HepG2 (cell line): ENCODE results near the gene GMPPA. TPM values are rescaled to one million over a fixed set of nuclear protein-coding genes. Genes with fewer than 3 reads are reported as not detected.

Source experiments
- ATAC-seq: fragments of 200-7000 bp; cut with Tn5 transposase; 3 replicates; pipeline ENCODE4 v1.9.1; 2020; ENCODE audit warnings: mild to moderate bottlenecking, moderate library complexity
- BruUV-seq: library from RNA; stranded (reverse); fragments of 400-500 nt; replicated peaks from 2 replicates; lab custom pipeline; 2021; lab: Mats Ljungman, UMichigan
- CTCF ChIA-PET: fragments of 300-600 bp; formaldehyde crosslinking; extraction: SDS; loops from one replicate; lab custom pipeline; 2021; ENCODE audit warnings: low total read pairs, inconsistent platforms, low intra/inter-chr PET ratio; lab: Yijun Ruan, JAX
- POLR2A ChIA-PET: fragments of 350-600 bp; sonication (Branson Sonifier 250); formaldehyde crosslinking; loops from one replicate; lab custom pipeline; 2020; ENCODE audit warnings: antibody characterized with exemption, inconsistent platforms; lab: Yijun Ruan, JAX
- DNase-seq: peaks from one replicate; pipeline ENCODE4 v3.0.0-alpha.2; 2015; ENCODE audit warnings: low spot score
- FAIRE-seq: peaks from 3 replicates; lab custom pipeline; 2011; peaks lifted over from hg19 to GRCh38; lab: Jason Lieb, UNC
- H2AFZ ChIP-seq: one replicate; pipeline ENCODE4 v1.6.1; 2011; ENCODE audit warnings: low read length, inconsistent platforms
- H3K27ac ChIP-seq: fragments of 300-600 bp; 3 replicates; pipeline ENCODE4 v1.8.0; 2011; ENCODE audit warnings: mixed run types, mild to moderate bottlenecking, mixed read lengths, low read length, inconsistent platforms; ENCODE audit not compliant: insufficient read depth; ENCODE audit errors: extremely low read length
- H3K27me3 ChIP-seq, 2 experiments: fragments of 200-600 bp in 1 of 2; 2 replicates in 1 of 2; 3 replicates in 1 of 2; pipeline versions ENCODE4 v1.6.0 to v1.8.0; 2011; ENCODE audit warnings: low read length in 2 of 2, mild to moderate bottlenecking in 2 of 2, moderate library complexity in 2 of 2, inconsistent platforms in 1 of 2; ENCODE audit not compliant: insufficient read depth in 2 of 2, control insufficient read depth in 1 of 2
- H3K36me3 ChIP-seq, 2 experiments: fragments of 200-600 bp in 1 of 2; replicated peaks in 1 of 2; 2 replicates in 1 of 2; 3 replicates in 1 of 2; pipeline versions ENCODE4 v1.5.1 to v1.8.0; 2011; ENCODE audit warnings: low read length in 2 of 2, inconsistent platforms in 1 of 2; ENCODE audit not compliant: insufficient read depth in 2 of 2, control insufficient read depth in 1 of 2
- H3K4me1 ChIP-seq: 2 replicates; pipeline ENCODE4 v1.5.1; 2012; ENCODE audit warnings: low read length, inconsistent platforms; ENCODE audit not compliant: insufficient read depth
- H3K4me2 ChIP-seq: 2 replicates; pipeline ENCODE4 v1.6.0; 2011; ENCODE audit warnings: low read depth, low read length, inconsistent platforms
- H3K4me3 ChIP-seq, 3 experiments: fragments of 200-600 bp in 1 of 3; sonication (generic), shearing (Covaris generic) in 1 of 3; replicated peaks in 1 of 3; 2 replicates each; pipeline ENCODE4 v1.5.1; 2011 to 2016; ENCODE audit warnings: low read length in 3 of 3, inconsistent platforms in 2 of 3, low read depth in 2 of 3, mild to moderate bottlenecking in 2 of 3, control low read depth in 1 of 3, mixed read lengths in 1 of 3; ENCODE audit not compliant: insufficient read depth in 1 of 3
- H3K79me2 ChIP-seq: one replicate; pipeline ENCODE4 v1.6.1; 2011; ENCODE audit warnings: low read length, inconsistent platforms; ENCODE audit not compliant: insufficient read depth
- H3K9ac ChIP-seq: 2 replicates; pipeline ENCODE4 v1.6.0; 2011; ENCODE audit warnings: mild to moderate bottlenecking, low read depth, low read length, inconsistent platforms; ENCODE audit not compliant: insufficient read depth
- H3K9me3 ChIP-seq: 2 replicates; pipeline ENCODE4 v1.5.1; 2012; ENCODE audit warnings: mild to moderate bottlenecking, low read length
- H4K20me1 ChIP-seq: 2 replicates; pipeline ENCODE4 v1.6.0; 2011; ENCODE audit warnings: inconsistent platforms, mild to moderate bottlenecking, low read length, moderate library complexity; ENCODE audit not compliant: insufficient read depth
- CREM ChIP-seq, 2 experiments: sonication (generic) in 1 of 2; formaldehyde crosslinking in 1 of 2; IDR thresholded peaks; 2 replicates each; pipeline versions ENCODE4 v1.4.0 to v1.6.1; 2016 to 2020; ENCODE audit warnings: antibody characterized with exemption in 1 of 2, mild to moderate bottlenecking in 1 of 2, missing genetic modification reagents in 1 of 2
- DNMT3B ChIP-seq: conservative IDR thresholded peaks from 2 replicates; pipeline ENCODE4 v1.6.1; 2016; ENCODE audit warnings: missing biosample characterization, control low read depth
- EP300 ChIP-seq, 3 experiments: sonication (generic) in 1 of 3; formaldehyde crosslinking in 1 of 3; IDR thresholded peaks; 2 replicates each; pipeline versions ENCODE4 v1.5.1 to v1.6.1; 2011 to 2020; ENCODE audit warnings: low read depth in 2 of 3, low read length in 2 of 3, borderline replicate concordance in 1 of 3, improper control_type of control experiment in 1 of 3, mild to moderate bottlenecking in 1 of 3, missing genetic modification reagents in 1 of 3, moderate library complexity in 1 of 3
- MAFK ChIP-seq, 2 experiments: IDR thresholded peaks in 1 of 2; conservative IDR thresholded peaks in 1 of 2; 2 replicates each; pipeline ENCODE4 v1.6.1; 2011; ENCODE audit warnings: improper control_type of control experiment in 2 of 2, low read length in 2 of 2
- MEF2D ChIP-seq: sonication (generic); formaldehyde crosslinking; IDR thresholded peaks from 2 replicates; pipeline ENCODE4 v1.5.1; 2020; ENCODE audit warnings: mild to moderate bottlenecking, missing genetic modification reagents
- MXI1 ChIP-seq: IDR thresholded peaks from 3 replicates; pipeline ENCODE4 v1.6.1; 2012; ENCODE audit warnings: low read depth, low read length, inconsistent platforms, borderline replicate concordance
- RXRB ChIP-seq: IDR thresholded peaks from 2 replicates; pipeline ENCODE4 v1.6.1; 2016; ENCODE audit warnings: borderline replicate concordance, missing genetic modification reagents, missing compliant biosample characterization
- SNAI1 ChIP-seq: sonication (generic); formaldehyde crosslinking; IDR thresholded peaks from 2 replicates; pipeline ENCODE4 v1.5.0; 2020; ENCODE audit warnings: mild to moderate bottlenecking, missing genetic modification reagents, borderline replicate concordance
- ZNF230 ChIP-seq: sonication (generic); formaldehyde crosslinking; IDR thresholded peaks from 2 replicates; pipeline ENCODE4 v1.4.0; 2020; ENCODE audit warnings: mild to moderate bottlenecking, missing genetic modification reagents
- ZNF468 ChIP-seq: sonication (generic); formaldehyde crosslinking; IDR thresholded peaks from 2 replicates; pipeline ENCODE4 v1.8.0; 2022; ENCODE audit warnings: mild to moderate bottlenecking, moderate library complexity, missing genetic modification reagents
- ZNF773 ChIP-seq: sonication (generic); formaldehyde crosslinking; IDR thresholded peaks from 2 replicates; pipeline ENCODE4 v1.4.0; 2020; ENCODE audit warnings: missing genetic modification reagents, borderline replicate concordance
- ZNF792 ChIP-seq: IDR thresholded peaks from 2 replicates; pipeline ENCODE4 v1.6.1; 2016
- WGBS: methylation state at CpG from one replicate; pipeline ENCODE4 v1.1.6; 2017; ENCODE audit warnings: low lambda C conversion rate; 5-methylcytosine and 5-hydroxymethylcytosine counted together
- in situ Hi-C: cut with HindIII; loops from 2 replicates; pipeline ENCODE4 v1.10.0; 2017; ENCODE audit warnings: low pct_unique_long_range_greater_than_20kb; ENCODE audit not compliant: extremely low pct_ligation_motif_present
- intact Hi-C: fragments of 100-400 bp; cut with micrococcal nuclease; formaldehyde crosslinking; loops from one replicate; pipeline ENCODE4 v1.10.0; 2022; ENCODE audit not compliant: unreplicated experiment
- polyA plus RNA-seq, 8 experiments: library from polyadenylated mRNA; depleted of rRNA in 3 of 8; stranded (reverse) in 7 of 8; unstranded in 1 of 8; fragments of >200 nt; fragmentation: Illumina TruSeq in 4 of 8; extraction: Trizol in 4 of 8; gene quantifications; 2 replicates each; pipeline versions ENCODE4 v1.2.1 to v1.2.3, GENCODE V29; 2011 to 2016; ENCODE audit warnings: low read depth in 4 of 8, missing spikeins in 1 of 8, mixed read lengths in 1 of 8; ENCODE audit not compliant: insufficient read depth in 1 of 8
- total RNA-seq, 5 experiments: library from RNA; depleted of rRNA; stranded (reverse); fragments of >200 nt; fragmentation: Illumina TruSeq; extraction: Trizol; gene quantifications; 2 replicates each; pipeline ENCODE4 v1.2.3, GENCODE V29; 2016; ENCODE audit warnings: low read depth in 1 of 5
- TF ChIP-seq, protein P1 (sequence below): sonication (generic); formaldehyde crosslinking; IDR thresholded peaks from 2 replicates; pipeline ENCODE4 v1.4.0; 2020; ENCODE audit warnings: mild to moderate bottlenecking, low read depth, missing genetic modification reagents
- TF ChIP-seq, protein P2 (sequence below): sonication (generic); formaldehyde crosslinking; IDR thresholded peaks from 2 replicates; pipeline ENCODE4 v1.4.0; 2020; ENCODE audit warnings: missing genetic modification reagents, borderline replicate concordance
- TF ChIP-seq, protein P3 (sequence below): sonication (generic); formaldehyde crosslinking; IDR thresholded peaks from 2 replicates; pipeline ENCODE4 v1.5.0; 2020; ENCODE audit warnings: mild to moderate bottlenecking, missing genetic modification reagents, borderline replicate concordance

GMPPA gene
- total and polyA plus RNA-seq, 2 of the 13 experiments (the other 11 are each of a cell fraction or from before 2014, with no cell fraction given), result 81.1 to 106 TPM

DNA sequence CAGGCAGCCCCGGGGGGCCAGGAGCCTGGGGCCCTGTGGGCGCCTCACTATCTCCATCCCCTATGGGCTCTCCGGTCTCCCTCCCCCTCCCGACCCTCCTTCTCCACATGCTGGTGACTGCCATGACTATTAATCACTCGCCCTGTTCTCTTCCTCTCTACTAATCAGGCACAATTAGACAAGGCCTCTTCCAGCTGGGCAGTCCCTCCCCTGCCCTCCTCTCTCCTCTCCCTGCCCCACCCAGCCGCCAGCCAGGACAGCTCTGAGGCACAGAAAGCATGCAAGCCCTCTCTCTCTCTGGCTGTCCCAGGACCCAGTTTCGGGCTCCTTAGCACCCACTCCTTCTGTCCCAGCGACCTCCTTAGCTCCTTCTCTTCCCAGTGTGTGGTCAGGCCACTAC, 21.4 kb downstream of the GMPPA start:
- no peaks in the 10 kb centered on the region for H3K36me3 ChIP-seq
- intact Hi-C loops (loop anchor here (2.0 kb wide), 1 partner anchor 43 kb away; no protein-coding TSS in a partner anchor), in situ Hi-C loops (loop anchor here (10.0 kb wide), 1 partner anchor 45 kb away; no protein-coding TSS in a partner anchor)
- no peak overlapping the region for H3K4me3 ChIP-seq
- BruUV-seq, result no TSS peak
- ChIA-PET POLR2A (interaction anchor here (1.7 kb wide), 1 partner anchor 21 kb away, joined by 5 read pairs; the partner anchor contains the start of gene GMPPA), CTCF (interaction anchor here (2.1 kb wide), 1 partner anchor 10 kb away, joined by 5 read pairs; no protein-coding TSS in a partner anchor)
- FAIRE-seq (no peak), DNase-seq (no peak), ATAC-seq (no peak)
- no peak overlapping the region for H3K4me2 ChIP-seq
- no peaks in the 10 kb centered on the region for H3K79me2 ChIP-seq
- H2AFZ ChIP-seq, result no peak overlapping the region
- H3K4me1 ChIP-seq, result peaks cover 29% of the 10 kb centered on the region; the same call in 1 of the 2 replicates
- WGBS, result 12% methylated on average over 8 of the region's 8 CpGs
- TF ChIP-seq ZNF468 (CRISPR knock-in tag), result no peak
- TF ChIP-seq ZNF230 (CRISPR knock-in tag), result no peak
- TF ChIP-seq RXRB (CRISPR knock-in tag), result no peak
- TF ChIP-seq, protein P1, sequence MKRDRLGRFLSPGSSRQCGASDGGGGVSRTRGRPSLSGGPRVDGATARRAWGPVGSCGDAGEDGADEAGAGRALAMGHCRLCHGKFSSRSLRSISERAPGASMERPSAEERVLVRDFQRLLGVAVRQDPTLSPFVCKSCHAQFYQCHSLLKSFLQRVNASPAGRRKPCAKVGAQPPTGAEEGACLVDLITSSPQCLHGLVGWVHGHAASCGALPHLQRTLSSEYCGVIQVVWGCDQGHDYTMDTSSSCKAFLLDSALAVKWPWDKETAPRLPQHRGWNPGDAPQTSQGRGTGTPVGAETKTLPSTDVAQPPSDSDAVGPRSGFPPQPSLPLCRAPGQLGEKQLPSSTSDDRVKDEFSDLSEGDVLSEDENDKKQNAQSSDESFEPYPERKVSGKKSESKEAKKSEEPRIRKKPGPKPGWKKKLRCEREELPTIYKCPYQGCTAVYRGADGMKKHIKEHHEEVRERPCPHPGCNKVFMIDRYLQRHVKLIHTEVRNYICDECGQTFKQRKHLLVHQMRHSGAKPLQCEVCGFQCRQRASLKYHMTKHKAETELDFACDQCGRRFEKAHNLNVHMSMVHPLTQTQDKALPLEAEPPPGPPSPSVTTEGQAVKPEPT, result no peak
- TF ChIP-seq EP300 (IDR thresholded peaks at IDR 0.05; ENCODE audit: low read depth in 2 of 2, low read length in 2 of 2), result no peak
- TF ChIP-seq EP300 (CRISPR knock-in tag; IDR thresholded peaks at IDR 0.05; ENCODE audit: borderline replicate concordance), result no peak
- no peak for TF ChIP-seq SNAI1 (CRISPR knock-in tag)
- TF ChIP-seq, protein P2, sequence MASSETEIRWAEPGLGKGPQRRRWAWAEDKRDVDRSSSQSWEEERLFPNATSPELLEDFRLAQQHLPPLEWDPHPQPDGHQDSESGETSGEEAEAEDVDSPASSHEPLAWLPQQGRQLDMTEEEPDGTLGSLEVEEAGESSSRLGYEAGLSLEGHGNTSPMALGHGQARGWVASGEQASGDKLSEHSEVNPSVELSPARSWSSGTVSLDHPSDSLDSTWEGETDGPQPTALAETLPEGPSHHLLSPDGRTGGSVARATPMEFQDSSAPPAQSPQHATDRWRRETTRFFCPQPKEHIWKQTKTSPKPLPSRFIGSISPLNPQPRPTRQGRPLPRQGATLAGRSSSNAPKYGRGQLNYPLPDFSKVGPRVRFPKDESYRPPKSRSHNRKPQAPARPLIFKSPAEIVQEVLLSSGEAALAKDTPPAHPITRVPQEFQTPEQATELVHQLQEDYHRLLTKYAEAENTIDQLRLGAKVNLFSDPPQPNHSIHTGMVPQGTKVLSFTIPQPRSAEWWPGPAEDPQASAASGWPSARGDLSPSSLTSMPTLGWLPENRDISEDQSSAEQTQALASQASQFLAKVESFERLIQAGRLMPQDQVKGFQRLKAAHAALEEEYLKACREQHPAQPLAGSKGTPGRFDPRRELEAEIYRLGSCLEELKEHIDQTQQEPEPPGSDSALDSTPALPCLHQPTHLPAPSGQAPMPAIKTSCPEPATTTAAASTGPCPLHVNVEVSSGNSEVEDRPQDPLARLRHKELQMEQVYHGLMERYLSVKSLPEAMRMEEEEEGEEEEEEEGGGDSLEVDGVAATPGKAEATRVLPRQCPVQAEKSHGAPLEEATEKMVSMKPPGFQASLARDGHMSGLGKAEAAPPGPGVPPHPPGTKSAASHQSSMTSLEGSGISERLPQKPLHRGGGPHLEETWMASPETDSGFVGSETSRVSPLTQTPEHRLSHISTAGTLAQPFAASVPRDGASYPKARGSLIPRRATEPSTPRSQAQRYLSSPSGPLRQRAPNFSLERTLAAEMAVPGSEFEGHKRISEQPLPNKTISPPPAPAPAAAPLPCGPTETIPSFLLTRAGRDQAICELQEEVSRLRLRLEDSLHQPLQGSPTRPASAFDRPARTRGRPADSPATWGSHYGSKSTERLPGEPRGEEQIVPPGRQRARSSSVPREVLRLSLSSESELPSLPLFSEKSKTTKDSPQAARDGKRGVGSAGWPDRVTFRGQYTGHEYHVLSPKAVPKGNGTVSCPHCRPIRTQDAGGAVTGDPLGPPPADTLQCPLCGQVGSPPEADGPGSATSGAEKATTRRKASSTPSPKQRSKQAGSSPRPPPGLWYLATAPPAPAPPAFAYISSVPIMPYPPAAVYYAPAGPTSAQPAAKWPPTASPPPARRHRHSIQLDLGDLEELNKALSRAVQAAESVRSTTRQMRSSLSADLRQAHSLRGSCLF (CRISPR knock-in tag), result no peak
- TF ChIP-seq, protein P3, sequence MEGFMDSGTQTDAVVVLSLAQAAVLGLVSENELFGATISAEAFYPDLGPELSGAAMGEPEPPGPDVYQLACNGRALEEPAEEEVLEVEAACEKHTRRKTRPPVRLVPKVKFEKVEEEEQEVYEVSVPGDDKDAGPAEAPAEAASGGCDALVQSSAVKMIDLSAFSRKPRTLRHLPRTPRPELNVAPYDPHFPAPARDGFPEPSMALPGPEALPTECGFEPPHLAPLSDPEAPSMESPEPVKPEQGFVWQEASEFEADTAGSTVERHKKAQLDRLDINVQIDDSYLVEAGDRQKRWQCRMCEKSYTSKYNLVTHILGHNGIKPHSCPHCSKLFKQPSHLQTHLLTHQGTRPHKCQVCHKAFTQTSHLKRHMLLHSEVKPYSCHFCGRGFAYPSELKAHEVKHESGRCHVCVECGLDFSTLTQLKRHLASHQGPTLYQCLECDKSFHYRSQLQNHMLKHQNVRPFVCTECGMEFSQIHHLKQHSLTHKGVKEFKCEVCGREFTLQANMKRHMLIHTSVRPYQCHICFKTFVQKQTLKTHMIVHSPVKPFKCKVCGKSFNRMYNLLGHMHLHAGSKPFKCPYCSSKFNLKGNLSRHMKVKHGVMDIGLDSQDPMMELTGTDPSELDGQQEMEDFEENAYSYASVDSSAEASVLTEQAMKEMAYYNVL (CRISPR knock-in tag), result no peak
- no peak for TF ChIP-seq MXI1
- no peak for TF ChIP-seq MEF2D (CRISPR knock-in tag)
- no peak for TF ChIP-seq MAFK (conservative IDR thresholded peaks at IDR 0.05 in 1 of 2, IDR thresholded peaks at IDR 0.05 in 1 of 2; ENCODE audit: low read length in 2 of 2)
- TF ChIP-seq DNMT3B (CRISPR knock-in tag), result no peak
- TF ChIP-seq CREM (IDR thresholded peaks at IDR 0.05), result no peak
- no peak for TF ChIP-seq CREM (CRISPR knock-in tag; IDR thresholded peaks at IDR 0.05)
- no peak for TF ChIP-seq ZNF792 (CRISPR knock-in tag)
- no peak for TF ChIP-seq ZNF773 (CRISPR knock-in tag)
- no peaks in the 10 kb centered on the region for H3K9me3 ChIP-seq
- no peak overlapping the region for H3K9ac ChIP-seq
- H3K27ac ChIP-seq, result no peak overlapping the region
- no peaks in the 10 kb centered on the region; the same call in 1 of the 2 replicates for H4K20me1 ChIP-seq
- H3K27me3 ChIP-seq, result peaks cover 22 to 96% of the 10 kb centered on the region in 2 experiments
